ENCODE results near the gene ATF5. TPM values are rescaled to one million over a fixed set of nuclear protein-coding genes. Genes with fewer than 3 reads are reported as not detected.

The ATF5 gene
- total and polyA plus RNA-seq, 2 of the 13 experiments (the other 11 are each of a cell fraction or from before 2014, with no cell fraction given), result 5.2 to 10.3 TPM

DNA sequence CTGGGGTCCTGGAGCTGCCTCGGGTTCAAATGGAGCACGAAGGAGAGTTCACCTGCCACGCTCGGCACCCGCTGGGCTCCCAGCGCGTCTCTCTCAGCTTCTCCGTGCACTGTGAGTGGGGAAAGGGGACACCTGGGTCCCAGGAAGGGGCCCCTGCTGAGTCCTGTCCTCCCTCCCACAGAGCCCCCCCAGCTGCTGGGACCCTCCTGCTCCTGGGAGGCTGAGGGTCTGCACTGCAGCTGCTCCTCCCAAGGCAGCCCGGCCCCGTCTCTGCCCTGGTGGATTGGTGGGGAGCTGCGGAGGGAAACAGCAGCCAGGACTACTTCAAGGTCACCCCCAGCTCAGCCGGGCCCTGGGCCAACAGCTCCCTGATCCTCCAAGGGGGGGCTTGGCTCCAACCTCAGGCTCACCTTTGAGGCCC lies 43.0 kb downstream of the ATF5 start:
- no peak for FAIRE-seq
- H3K4me3 ChIP-seq (replicated peaks in 1 of 3; ENCODE audit: insufficient read depth in 1 of 3, low read depth in 2 of 3, low read length in 3 of 3), result no peak overlapping the region
- no peaks in the 10 kb centered on the region for H3K9me3 ChIP-seq (ENCODE audit: low read length)
- no TSS peak for BruUV-seq (replicated peaks)
- peaks cover 0 to 5% of the 10 kb centered on the region in 2 experiments; a peak in 1 of 5 replicates for H3K27me3 ChIP-seq (ENCODE audit: control insufficient read depth in 1 of 2, insufficient read depth in 2 of 2, low read length in 2 of 2)
- no peaks in the 10 kb centered on the region for H3K4me1 ChIP-seq (ENCODE audit: insufficient read depth, low read length)
- H3K36me3 ChIP-seq (replicated peaks in 1 of 2; ENCODE audit: control insufficient read depth in 1 of 2, insufficient read depth in 2 of 2, low read length in 2 of 2), result no peaks in the 10 kb centered on the region; a peak in 1 of 5 replicates
- H3K9ac ChIP-seq (ENCODE audit: insufficient read depth, low read depth, low read length), result no peak overlapping the region
- ChIA-PET POLR2A (no interaction called here), CTCF (ENCODE audit: low intra/inter-chr PET ratio, low total read pairs) (no interaction called here)
- intact Hi-C loops (cut with micrococcal nuclease; ENCODE audit: unreplicated experiment), result no loop called here
- WGBS (ENCODE audit: low lambda C conversion rate), result no CpG with 5 or more reads among the region's 12 CpGs
- ATAC-seq, result peak; percentile 12; the same call in 1 of the 3 replicates
- H4K20me1 ChIP-seq (ENCODE audit: insufficient read depth, low read length), result no peaks in the 10 kb centered on the region
- H3K4me2 ChIP-seq (ENCODE audit: low read depth, low read length), result no peak overlapping the region
- in situ Hi-C loops (cut with HindIII; ENCODE audit: extremely low pct_ligation_motif_present, low pct_unique_long_range_greater_than_20kb), result no loop called here
- H2AFZ ChIP-seq (ENCODE audit: low read length), result no peak overlapping the region
- DNase-seq (ENCODE audit: low spot score), result no peak
- H3K27ac ChIP-seq (ENCODE audit: extremely low read length, insufficient read depth, low read length), result no peak overlapping the region
- H3K79me2 ChIP-seq (ENCODE audit: insufficient read depth, low read length), result no peaks in the 10 kb centered on the region
- TF ChIP-seq MED13 (CRISPR knock-in tag; IDR thresholded peaks at IDR 0.05), result no peak
- no peak for TF ChIP-seq ISX (CRISPR knock-in tag; conservative IDR thresholded peaks at IDR 0.05)
- no peak for TF ChIP-seq ZC3H4 (CRISPR knock-in tag; IDR thresholded peaks at IDR 0.05; ENCODE audit: borderline replicate concordance)
- TF ChIP-seq, protein P1, sequence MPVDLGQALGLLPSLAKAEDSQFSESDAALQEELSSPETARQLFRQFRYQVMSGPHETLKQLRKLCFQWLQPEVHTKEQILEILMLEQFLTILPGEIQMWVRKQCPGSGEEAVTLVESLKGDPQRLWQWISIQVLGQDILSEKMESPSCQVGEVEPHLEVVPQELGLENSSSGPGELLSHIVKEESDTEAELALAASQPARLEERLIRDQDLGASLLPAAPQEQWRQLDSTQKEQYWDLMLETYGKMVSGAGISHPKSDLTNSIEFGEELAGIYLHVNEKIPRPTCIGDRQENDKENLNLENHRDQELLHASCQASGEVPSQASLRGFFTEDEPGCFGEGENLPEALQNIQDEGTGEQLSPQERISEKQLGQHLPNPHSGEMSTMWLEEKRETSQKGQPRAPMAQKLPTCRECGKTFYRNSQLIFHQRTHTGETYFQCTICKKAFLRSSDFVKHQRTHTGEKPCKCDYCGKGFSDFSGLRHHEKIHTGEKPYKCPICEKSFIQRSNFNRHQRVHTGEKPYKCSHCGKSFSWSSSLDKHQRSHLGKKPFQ (CRISPR knock-in tag; IDR thresholded peaks at IDR 0.05; ENCODE audit: insufficient replicate concordance), result no peak
- no peak for TF ChIP-seq RAD21 (CRISPR knock-in tag; IDR thresholded peaks at IDR 0.05)
- TF ChIP-seq ZNF143 (CRISPR knock-in tag; IDR thresholded peaks at IDR 0.05), result no peak
- no peak for TF ChIP-seq KLF16 (CRISPR knock-in tag; IDR thresholded peaks at IDR 0.05)
- no peak for TF ChIP-seq ZNF629 (CRISPR knock-in tag; conservative IDR thresholded peaks at IDR 0.05)
- no peak for TF ChIP-seq KMT2A (CRISPR knock-in tag; IDR thresholded peaks at IDR 0.05)
- TF ChIP-seq GABPB1 (CRISPR knock-in tag; IDR thresholded peaks at IDR 0.05), result no peak
- TF ChIP-seq TBX2 (CRISPR knock-in tag; IDR thresholded peaks at IDR 0.05; ENCODE audit: borderline replicate concordance), result no peak
- no peak for TF ChIP-seq ZNF713 (CRISPR knock-in tag; IDR thresholded peaks at IDR 0.05)
- TF ChIP-seq, protein P2, sequence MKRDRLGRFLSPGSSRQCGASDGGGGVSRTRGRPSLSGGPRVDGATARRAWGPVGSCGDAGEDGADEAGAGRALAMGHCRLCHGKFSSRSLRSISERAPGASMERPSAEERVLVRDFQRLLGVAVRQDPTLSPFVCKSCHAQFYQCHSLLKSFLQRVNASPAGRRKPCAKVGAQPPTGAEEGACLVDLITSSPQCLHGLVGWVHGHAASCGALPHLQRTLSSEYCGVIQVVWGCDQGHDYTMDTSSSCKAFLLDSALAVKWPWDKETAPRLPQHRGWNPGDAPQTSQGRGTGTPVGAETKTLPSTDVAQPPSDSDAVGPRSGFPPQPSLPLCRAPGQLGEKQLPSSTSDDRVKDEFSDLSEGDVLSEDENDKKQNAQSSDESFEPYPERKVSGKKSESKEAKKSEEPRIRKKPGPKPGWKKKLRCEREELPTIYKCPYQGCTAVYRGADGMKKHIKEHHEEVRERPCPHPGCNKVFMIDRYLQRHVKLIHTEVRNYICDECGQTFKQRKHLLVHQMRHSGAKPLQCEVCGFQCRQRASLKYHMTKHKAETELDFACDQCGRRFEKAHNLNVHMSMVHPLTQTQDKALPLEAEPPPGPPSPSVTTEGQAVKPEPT (CRISPR knock-in tag; IDR thresholded peaks at IDR 0.05; ENCODE audit: low read depth), result no peak
- no peak for TF ChIP-seq NCOR1 (IDR thresholded peaks at IDR 0.05; ENCODE audit: borderline replicate concordance, low read length)
- no peak for TF ChIP-seq ZNF205 (CRISPR knock-in tag; IDR thresholded peaks at IDR 0.05)
- TF ChIP-seq, protein P3, sequence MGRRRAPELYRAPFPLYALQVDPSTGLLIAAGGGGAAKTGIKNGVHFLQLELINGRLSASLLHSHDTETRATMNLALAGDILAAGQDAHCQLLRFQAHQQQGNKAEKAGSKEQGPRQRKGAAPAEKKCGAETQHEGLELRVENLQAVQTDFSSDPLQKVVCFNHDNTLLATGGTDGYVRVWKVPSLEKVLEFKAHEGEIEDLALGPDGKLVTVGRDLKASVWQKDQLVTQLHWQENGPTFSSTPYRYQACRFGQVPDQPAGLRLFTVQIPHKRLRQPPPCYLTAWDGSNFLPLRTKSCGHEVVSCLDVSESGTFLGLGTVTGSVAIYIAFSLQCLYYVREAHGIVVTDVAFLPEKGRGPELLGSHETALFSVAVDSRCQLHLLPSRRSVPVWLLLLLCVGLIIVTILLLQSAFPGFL (CRISPR knock-in tag; IDR thresholded peaks at IDR 0.05), result no peak
- TF ChIP-seq, protein P4, sequence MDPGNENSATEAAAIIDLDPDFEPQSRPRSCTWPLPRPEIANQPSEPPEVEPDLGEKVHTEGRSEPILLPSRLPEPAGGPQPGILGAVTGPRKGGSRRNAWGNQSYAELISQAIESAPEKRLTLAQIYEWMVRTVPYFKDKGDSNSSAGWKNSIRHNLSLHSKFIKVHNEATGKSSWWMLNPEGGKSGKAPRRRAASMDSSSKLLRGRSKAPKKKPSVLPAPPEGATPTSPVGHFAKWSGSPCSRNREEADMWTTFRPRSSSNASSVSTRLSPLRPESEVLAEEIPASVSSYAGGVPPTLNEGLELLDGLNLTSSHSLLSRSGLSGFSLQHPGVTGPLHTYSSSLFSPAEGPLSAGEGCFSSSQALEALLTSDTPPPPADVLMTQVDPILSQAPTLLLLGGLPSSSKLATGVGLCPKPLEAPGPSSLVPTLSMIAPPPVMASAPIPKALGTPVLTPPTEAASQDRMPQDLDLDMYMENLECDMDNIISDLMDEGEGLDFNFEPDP (CRISPR knock-in tag; conservative IDR thresholded peaks at IDR 0.05), result no peak
- no peak for TF ChIP-seq ZNF75D (CRISPR knock-in tag; IDR thresholded peaks at IDR 0.05; ENCODE audit: borderline replicate concordance)
- TF ChIP-seq, protein P5, sequence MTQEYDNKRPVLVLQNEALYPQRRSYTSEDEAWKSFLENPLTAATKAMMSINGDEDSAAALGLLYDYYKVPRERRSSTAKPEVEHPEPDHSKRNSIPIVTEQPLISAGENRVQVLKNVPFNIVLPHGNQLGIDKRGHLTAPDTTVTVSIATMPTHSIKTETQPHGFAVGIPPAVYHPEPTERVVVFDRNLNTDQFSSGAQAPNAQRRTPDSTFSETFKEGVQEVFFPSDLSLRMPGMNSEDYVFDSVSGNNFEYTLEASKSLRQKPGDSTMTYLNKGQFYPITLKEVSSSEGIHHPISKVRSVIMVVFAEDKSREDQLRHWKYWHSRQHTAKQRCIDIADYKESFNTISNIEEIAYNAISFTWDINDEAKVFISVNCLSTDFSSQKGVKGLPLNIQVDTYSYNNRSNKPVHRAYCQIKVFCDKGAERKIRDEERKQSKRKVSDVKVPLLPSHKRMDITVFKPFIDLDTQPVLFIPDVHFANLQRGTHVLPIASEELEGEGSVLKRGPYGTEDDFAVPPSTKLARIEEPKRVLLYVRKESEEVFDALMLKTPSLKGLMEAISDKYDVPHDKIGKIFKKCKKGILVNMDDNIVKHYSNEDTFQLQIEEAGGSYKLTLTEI (CRISPR knock-in tag; conservative IDR thresholded peaks at IDR 0.05), result no peak
